Neural progenitor cell (in vitro differentiated cells): ENCODE data around the gene ACKR2.

Experiments
- EZH2 ChIP-seq: fragments of 200-600 bp; sonication (generic); IDR thresholded peaks from 2 replicates; pipeline ENCODE4 v1.6.1; 2017; ENCODE audit warnings: antibody characterized with exemption, mild to moderate bottlenecking, moderate library complexity
- EZH2phosphoT487 ChIP-seq: fragments of 200-600 bp; sonication (generic); IDR thresholded peaks from 2 replicates; pipeline ENCODE4 v1.6.1; 2017; ENCODE audit warnings: antibody characterized with exemption

DNA sequence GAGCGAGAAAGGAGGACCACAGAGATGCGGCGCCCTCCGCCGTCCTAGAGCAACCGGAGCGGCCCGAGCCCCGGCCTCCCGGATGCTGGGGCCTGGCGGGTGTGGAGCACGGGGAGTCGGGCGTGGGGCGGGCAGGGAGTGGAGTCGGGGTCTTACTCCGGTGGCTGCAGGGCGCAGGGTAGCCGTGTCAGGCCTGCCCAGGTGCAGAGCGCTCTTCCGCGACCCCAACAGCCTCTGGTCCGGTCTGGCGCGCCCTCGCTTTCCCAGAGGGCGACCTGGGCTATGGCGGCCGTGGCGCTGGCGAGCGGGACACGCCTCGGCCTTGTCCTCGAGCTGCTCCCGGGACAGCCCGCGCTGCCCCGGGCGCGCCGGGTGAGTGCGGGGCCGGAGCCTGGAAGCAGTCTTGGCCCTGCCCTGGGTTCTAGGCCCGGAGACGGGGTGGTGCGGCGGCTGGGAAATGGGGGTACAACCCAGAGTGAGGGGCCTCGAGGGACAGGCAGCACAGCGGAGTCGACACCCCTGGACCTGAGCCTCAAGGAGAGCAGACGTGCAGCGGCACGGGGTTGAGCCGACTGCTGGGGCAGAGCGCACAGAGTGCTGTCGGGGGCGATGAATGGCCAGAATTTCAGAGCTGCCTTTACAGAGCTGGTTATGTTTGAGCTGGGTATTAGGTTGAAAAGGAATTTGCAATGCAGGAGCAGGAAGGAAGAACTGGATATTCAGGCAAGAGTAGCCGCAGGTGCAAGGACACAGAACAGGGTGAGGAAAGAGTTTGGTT, 97.0 kb downstream of the ACKR2 start, which contains the start of gene ZNF662:
- TF ChIP-seq EZH2phosphoT487 (no peak), EZH2 (no peak)
